ENCODE measurements around the gene TNFAIP8. TPM values are rescaled to one million over a fixed set of nuclear protein-coding genes. Genes with fewer than 3 reads are reported as not detected.
A peak's percentile ranks its signal among the peaks of the same experiment; 100 is the strongest.

The TNFAIP8 gene
- total and polyA plus RNA-seq, 2 experiments from 2014 or later: 10.6 to 29.2 TPM

GRCh38 chr5:119355244-119355638 lies 578 bp upstream of the TNFAIP8 start (continued):
- no peak for TF ChIP-seq ZNF462 (CRISPR knock-in tag; IDR thresholded peaks at IDR 0.05)

GRCh38 chr5:119356612-119357188 lies 881 bp downstream of the TNFAIP8 start:
- no peaks in the 10 kb centered on the region; the same call in 1 of the 2 replicates for H3K9me2 ChIP-seq (ENCODE audit: insufficient read depth)
- H3K27ac ChIP-seq (ENCODE audit: low read depth): no peak overlapping the region
- H3K4me1 Mint-ChIP-seq: peaks cover 71% of the 10 kb centered on the region
- H3K79me2 ChIP-seq (replicated peaks; ENCODE audit: insufficient read depth): peaks cover 17% of the 10 kb centered on the region
- peaks cover 6% of the 10 kb centered on the region for H3K27me3 Mint-ChIP-seq (ENCODE audit: insufficient read depth, low read depth, poor library complexity)
- no peaks in the 10 kb centered on the region for H4K20me1 ChIP-seq (replicated peaks; ENCODE audit: insufficient read depth)
- H3K27me3 ChIP-seq (ENCODE audit: insufficient read depth): peaks cover 29% of the 10 kb centered on the region; the same call in 1 of the 2 replicates
- peaks cover 77% of the 10 kb centered on the region for H3K4me1 ChIP-seq (ENCODE audit: insufficient read depth)
- ATAC-seq (no peak), DNase-seq (ENCODE audit: low spot score) (no peak)
- TF ChIP-seq POLR2AphosphoS5 (IDR thresholded peaks at IDR 0.05; ENCODE audit: low read depth) (no peak), EZH2 (IDR thresholded peaks at IDR 0.05; ENCODE audit: low read depth, unreplicated experiment) (peak; percentile 4)
- peak overlapping the region; percentile 67 for H3K4me3 ChIP-seq
- no peaks in the 10 kb centered on the region for H3K36me3 ChIP-seq (ENCODE audit: insufficient read depth)
- no peaks in the 10 kb centered on the region for H3F3A ChIP-seq (replicated peaks; ENCODE audit: low read depth)
- H3K27ac Mint-ChIP-seq: no peak overlapping the region
- H3K36me3 Mint-ChIP-seq (ENCODE audit: low read depth): no peaks in the 10 kb centered on the region
- H3K9me3 Mint-ChIP-seq: no peaks in the 10 kb centered on the region
- no peak overlapping the region; the same call in 1 of the 2 replicates for H2AFZ ChIP-seq
- H3K4me3 Mint-ChIP-seq: peak overlapping the region; percentile 91
- H3K4me2 ChIP-seq: peak overlapping the region; percentile 86

- Histone ChIP-seq H3K4me2 (peak overlapping the region; percentile 86), H3K79me2 (replicated peaks; ENCODE audit: insufficient read depth) (peaks cover 17% of the 10 kb centered on the region), H3K27ac (ENCODE audit: low read depth) (no peak overlapping the region), H3K4me1 (ENCODE audit: insufficient read depth) (peaks cover 72% of the 10 kb centered on the region), H3K36me3 (ENCODE audit: insufficient read depth) (no peaks in the 10 kb centered on the region), H3K27me3 (ENCODE audit: insufficient read depth) (peaks cover 29% of the 10 kb centered on the region; the same call in 1 of the 2 replicates), H3F3A (replicated peaks; ENCODE audit: low read depth) (no peaks in the 10 kb centered on the region), H4K20me1 (replicated peaks; ENCODE audit: insufficient read depth) (no peaks in the 10 kb centered on the region), H3K9me2 (ENCODE audit: insufficient read depth) (no peaks in the 10 kb centered on the region; the same call in 1 of the 2 replicates), H3K4me3 (peak overlapping the region; percentile 67), H2AFZ (no peak overlapping the region)
- Mint-ChIP-seq H3K4me1 (peaks cover 67% of the 10 kb centered on the region), H3K4me3 (peak overlapping the region; percentile 91), H3K27me3 (ENCODE audit: insufficient read depth, low read depth, poor library complexity) (peaks cover 6% of the 10 kb centered on the region), H3K36me3 (ENCODE audit: low read depth) (no peaks in the 10 kb centered on the region), H3K9me3 (no peaks in the 10 kb centered on the region), H3K27ac (no peak overlapping the region)
- ATAC-seq: no peak
- no peak for DNase-seq (ENCODE audit: low spot score)
- TF ChIP-seq EZH2 (IDR thresholded peaks at IDR 0.05; ENCODE audit: low read depth, unreplicated experiment) (no peak), ZNF331 (CRISPR knock-in tag; IDR thresholded peaks at IDR 0.05; ENCODE audit: low read depth) (no peak), NANOG (IDR thresholded peaks at IDR 0.05; ENCODE audit: borderline replicate concordance) (no peak), CREB1 (CRISPR knock-in tag; IDR thresholded peaks at IDR 0.05; ENCODE audit: low read depth) (no peak), REST (IDR thresholded peaks at IDR 0.05; ENCODE audit: unreplicated experiment) (no peak)
Measured at GRCh38 chr5:119357270-119357669, 1.5 kb downstream of the TNFAIP8 start.

Measured in GM23338 (cell line).